Activated effector memory CD4-positive, alpha-beta T cell treated with Interleukin-2 at 50 U/mL for 16 hours (primary cell): ENCODE results near the gene PPP1R12C.
"Not testable (repeated sequence)": the region's sequence is repeated elsewhere in the genome, so short reads cannot be mapped to it uniquely, and the experiment has no call there.

Experiments used
- DNase-seq: peaks from one replicate; pipeline ENCODE4 v3.0.0-alpha.2; 2020

PPP1R12C gene

GRCh38 chr19:55109527-55110291, 7.7 kb downstream of the PPP1R12C start:
- no peak for DNase-seq

DNA sequence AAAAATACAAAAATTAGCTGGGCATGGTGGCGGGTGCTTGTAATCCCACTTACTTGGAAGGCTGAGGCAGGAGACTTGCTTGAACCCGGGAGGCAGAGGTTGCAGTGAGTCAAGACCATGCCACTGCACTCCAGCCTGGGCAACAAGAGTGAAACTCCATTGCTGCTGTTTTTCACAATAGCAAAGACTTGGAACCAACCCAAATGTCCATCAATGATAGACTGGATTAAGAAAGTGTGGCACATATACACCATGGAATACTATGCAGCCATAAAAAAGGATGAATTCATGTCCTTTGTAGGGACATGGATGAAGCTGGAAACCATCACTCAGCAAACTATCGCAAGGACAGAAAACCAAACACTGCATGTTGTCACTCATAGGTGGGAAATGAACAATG, 10.2 kb downstream of the PPP1R12C start:
- DNase-seq: not testable (repeated sequence)

- no peak for DNase-seq
Measured at GRCh38 chr19:55106591-55106990, 10.8 kb downstream of the PPP1R12C start.

GRCh38 chr19:55105237-55105636, 12.2 kb downstream of the PPP1R12C start:
- DNase-seq: no peak

GRCh38 chr19:55103190-55103589, 14.2 kb downstream of the PPP1R12C start:
- DNase-seq: no peak

DNA sequence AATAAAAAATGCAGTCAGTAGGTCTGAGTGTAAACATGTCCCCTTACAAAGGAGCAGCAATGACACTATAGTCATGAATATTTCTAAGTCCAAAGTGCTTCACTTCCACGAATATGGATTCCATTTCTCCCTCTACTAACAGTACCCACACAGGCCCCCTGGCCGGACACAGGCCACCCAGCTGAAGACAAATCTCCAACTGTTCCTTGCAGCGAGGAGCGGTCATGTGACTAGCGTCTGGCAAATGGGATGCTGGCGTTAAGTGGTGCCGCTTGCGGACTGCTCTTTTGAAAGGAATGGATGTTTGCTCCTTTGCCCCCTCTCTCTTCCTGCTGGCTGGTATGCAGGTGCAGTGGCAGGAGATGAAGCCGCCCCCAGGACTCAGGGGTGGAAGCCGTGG, 16.2 kb downstream of the PPP1R12C start:
- no peak for DNase-seq

DNA sequence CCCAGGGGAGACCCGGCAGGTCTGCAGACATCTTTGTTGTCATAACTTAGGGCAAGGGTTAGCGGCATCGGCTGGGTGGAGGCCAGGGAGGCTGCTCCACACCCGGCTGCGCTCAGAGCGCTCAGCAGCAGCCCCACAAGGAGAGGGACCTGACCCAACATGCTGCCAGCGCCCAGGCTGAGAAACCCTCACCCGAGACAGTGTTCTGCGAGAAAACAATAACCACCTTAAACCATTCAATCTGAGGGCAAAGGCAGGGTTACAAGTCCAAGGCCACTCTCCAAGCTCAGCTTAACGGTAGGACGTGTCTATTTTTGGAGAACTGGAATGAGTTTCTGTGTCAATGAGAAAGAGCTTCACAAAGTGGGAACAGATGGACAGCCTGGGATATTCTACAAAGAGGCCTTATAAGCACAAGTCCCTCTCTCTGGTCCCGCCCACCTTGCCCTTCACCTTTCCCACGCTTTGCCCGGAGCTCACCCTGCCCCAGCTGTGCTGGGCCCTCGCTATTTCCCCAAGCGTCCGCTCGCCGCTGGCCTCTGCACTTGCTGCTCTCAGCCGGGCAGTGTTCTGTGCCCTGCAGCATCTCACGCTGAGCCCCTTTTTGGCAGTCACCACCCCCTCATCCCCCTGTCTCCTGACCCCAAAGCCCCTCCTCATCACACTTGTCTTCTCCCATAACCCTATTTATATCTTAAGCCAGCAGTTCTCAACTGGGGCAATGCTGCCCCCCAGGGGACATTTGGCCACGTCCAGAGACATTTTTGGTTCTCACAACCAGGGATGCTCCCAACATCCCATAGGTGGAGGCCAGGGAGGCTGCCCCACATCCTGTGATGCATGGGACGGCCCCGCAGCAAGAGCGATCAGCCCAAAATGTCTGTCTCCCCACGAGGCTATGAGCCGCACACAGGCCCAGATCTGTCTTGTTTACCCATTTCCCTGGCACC, 17.6 kb downstream of the PPP1R12C start:
- no peak for DNase-seq

GRCh38 chr19:55098716-55099556, 18.5 kb downstream of the PPP1R12C start:
- no peak for DNase-seq

- no peak for DNase-seq
Measured at GRCh38 chr19:55097864-55098715, 19.3 kb downstream of the PPP1R12C start.

- DNase-seq: no peak
Measured at GRCh38 chr19:55096061-55096701, 21.3 kb downstream of the PPP1R12C start.

DNA sequence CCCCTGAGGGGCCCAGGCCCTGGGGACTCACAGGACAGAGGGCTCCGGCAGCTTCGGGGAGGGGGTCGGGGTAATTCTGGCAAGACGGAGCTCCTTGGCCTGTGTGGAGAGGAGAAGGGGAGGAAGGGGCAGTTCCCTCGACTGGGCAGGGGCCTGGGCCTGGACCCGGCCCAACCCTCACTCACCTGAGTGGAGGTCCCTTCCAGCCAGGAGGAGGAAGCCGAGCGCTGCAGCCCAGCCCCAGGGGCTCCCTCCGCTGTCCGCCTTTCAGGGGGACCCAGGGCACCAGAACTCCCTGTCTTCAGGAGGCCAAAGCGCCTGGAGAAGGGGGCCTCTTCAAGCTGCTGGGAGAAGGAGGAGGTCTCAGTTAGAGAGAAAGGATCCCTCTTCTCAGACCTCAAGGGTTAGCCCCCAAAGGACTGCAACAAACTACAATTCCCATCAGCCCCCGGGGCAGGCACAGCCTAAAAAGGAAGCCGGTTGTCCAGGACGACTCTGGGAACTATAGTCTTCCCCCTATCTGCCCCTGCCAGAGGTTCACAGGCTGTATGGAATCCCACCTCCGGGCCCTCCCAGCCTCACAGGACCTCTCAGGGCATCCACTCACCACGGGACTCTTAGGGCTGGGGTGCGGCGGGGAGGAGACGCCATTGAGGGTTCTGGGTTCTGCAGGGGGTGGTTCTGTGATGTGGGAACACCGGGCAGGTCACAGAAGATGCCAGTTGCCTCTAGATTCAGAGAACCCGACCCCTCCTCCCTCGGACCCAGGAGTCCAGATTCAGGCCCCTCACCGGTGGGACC, 22.0 kb downstream of the PPP1R12C start:
- no peak for DNase-seq

DNA sequence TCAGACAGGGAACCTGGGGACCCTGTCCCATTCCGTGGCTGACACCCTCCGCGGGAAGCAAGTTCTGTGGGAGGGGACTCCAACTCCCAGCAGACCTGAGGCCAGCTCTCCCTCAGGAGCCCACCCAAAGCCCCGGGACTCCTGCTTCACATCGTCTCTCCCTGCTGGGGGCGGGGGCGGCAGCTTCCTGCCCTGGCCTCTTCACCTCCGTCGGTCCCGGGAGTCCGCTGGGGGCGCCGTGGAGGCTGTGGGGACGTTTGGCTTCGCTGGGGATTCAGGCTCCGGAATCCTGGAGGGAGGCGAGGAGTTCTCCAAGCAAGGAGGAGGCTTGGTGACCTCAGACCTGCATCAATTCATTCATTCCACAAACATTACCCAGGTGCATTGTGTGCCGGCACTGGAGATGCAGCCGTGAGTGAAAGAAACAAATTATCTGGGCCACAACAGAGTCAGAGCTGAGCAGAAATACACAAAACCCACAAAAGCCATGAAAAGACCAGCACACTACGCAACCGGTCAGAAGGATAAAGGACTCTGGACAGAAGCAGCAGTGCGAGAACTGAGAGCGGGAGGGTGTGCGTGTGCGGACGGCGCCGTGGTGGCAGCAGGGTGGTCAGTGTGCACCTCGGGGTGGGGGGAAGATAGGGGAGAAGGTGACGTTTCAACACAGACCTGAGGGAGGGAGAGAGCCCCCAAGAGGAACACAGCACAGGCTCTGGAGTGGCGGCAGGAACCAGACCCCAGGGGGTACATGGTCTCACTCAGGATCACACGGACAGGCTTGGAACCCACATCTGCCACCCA, 22.8 kb downstream of the PPP1R12C start:
- DNase-seq: no peak

- DNase-seq: no peak
Measured at GRCh38 chr19:55092423-55093318, 24.8 kb downstream of the PPP1R12C start.

DNA sequence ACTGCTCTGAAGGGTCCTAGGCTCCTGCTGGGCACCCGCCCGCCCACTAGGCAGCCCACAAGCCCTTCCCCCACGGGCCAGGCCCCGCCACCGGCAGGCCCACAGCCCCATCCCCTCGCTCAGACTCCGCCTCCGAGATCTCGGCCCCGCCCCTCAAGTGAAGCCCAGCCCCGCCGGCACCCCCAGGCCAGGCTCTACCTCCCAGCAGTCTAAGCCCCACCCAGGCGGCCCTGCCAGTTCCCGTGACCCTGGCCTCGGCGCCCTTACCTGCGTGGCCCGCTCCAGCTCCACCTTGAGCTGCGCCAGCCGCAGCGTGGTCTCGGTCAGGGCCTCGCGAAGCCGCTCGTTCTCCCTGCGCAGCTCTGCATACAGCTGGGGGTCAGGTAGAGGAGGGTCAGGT, 25.5 kb downstream of the PPP1R12C start:
- no peak for DNase-seq

DNA sequence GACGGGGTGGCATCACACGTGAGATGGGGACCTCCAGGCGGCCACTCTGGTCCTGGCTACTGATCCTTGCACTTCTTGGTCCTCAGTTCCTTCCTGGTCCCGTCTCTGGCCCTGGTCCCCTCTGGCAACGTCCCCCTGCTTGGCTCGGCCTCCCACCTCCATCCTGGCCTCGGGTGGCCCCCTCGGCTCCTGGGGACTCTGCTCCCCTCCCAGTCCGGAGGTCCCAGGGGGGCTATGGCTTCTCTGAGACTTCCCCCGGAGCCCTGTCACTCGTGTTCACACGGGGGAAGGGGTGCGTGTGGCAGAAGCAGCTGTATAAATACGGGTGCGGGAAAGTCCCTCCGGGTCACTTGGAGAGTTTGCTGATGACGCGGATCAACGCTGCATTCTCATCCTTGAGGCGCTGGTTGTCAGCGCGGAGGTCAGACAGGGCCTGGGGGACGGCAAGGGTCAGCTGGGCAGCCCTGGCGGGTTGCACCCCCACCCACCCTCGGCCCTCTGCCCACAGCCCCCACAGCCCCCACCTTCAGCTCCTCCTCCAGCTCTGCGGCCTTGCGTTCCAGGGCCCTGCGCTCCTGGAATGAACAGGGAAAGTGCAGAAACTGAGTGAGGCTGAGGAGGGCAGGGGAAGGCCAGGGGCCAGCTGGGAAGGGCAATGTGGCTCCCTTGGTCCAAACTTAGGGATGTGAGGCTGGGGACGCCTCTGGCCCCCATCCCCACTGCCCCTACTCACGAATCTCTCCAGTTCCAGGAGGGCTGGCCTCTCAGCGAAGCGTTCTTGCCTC, 26.1 kb downstream of the PPP1R12C start:
- DNase-seq: no peak

GRCh38 chr19:55090564-55090963, 26.9 kb downstream of the PPP1R12C start:
- DNase-seq: no peak

DNA sequence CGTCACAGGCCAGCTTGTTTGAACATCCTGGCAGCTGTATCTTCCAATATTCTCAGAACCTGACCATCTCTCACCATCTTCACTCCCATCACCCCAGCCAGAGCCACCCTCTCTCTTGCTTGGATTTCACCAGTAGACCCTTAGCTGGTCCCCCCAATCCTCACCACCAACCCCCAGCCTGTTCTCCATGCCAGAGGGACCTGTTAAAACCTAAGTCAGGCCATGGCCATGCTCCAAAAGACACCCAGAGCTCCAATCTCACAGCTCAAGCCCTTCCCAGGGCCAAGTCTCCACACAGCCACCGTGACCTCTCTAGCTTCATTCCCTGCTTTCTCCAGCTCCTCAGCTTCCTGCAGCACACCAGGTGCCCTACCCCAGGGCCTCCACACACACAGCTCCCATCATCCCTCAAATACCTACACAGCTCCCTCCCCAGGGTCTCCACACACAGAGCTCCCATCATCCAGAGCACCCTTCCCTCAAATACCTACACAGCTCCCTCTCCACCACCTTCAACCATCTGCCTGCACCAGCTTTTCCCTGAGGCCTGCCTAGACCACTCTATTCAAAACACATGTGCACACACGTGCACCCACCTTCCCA, 28.0 kb downstream of the PPP1R12C start:
- DNase-seq: no peak
